ENCODE data around the gene RGR.
"Not testable (repeated sequence)": the region's sequence is repeated elsewhere in the genome, so short reads cannot be mapped to it uniquely, and the experiment has no call there.

Gene RGR

DNA sequence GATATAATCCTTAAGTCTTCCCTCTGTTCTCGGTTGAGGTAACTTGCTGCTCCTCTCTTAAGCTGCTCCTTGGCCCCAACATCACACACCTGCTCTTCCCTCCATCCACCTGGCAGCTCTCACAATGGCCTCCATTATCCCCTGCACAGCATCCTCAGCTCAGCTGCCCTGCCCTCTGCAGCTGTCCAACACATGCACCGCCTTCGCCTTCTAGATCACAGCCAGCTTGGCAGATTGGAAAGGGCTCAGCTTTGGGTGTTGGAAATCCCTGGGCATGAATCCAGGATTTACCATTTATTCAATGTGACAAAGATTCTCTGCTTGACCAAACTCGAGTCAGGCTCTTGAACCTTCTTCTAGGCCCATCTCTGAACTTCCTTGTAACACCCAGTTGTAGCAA, 20.6 kb downstream of the RGR start:
- TF ChIP-seq, protein P1, sequence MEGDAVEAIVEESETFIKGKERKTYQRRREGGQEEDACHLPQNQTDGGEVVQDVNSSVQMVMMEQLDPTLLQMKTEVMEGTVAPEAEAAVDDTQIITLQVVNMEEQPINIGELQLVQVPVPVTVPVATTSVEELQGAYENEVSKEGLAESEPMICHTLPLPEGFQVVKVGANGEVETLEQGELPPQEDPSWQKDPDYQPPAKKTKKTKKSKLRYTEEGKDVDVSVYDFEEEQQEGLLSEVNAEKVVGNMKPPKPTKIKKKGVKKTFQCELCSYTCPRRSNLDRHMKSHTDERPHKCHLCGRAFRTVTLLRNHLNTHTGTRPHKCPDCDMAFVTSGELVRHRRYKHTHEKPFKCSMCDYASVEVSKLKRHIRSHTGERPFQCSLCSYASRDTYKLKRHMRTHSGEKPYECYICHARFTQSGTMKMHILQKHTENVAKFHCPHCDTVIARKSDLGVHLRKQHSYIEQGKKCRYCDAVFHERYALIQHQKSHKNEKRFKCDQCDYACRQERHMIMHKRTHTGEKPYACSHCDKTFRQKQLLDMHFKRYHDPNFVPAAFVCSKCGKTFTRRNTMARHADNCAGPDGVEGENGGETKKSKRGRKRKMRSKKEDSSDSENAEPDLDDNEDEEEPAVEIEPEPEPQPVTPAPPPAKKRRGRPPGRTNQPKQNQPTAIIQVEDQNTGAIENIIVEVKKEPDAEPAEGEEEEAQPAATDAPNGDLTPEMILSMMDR (IDR thresholded peaks at IDR 0.05) = no peak
- Histone ChIP-seq H3K36me3 (ENCODE audit: control insufficient read depth, insufficient read depth, low read length) (no peaks in the 10 kb centered on the region), H3K4me3 (ENCODE audit: low read depth, low read length) (no peak overlapping the region)

DNA sequence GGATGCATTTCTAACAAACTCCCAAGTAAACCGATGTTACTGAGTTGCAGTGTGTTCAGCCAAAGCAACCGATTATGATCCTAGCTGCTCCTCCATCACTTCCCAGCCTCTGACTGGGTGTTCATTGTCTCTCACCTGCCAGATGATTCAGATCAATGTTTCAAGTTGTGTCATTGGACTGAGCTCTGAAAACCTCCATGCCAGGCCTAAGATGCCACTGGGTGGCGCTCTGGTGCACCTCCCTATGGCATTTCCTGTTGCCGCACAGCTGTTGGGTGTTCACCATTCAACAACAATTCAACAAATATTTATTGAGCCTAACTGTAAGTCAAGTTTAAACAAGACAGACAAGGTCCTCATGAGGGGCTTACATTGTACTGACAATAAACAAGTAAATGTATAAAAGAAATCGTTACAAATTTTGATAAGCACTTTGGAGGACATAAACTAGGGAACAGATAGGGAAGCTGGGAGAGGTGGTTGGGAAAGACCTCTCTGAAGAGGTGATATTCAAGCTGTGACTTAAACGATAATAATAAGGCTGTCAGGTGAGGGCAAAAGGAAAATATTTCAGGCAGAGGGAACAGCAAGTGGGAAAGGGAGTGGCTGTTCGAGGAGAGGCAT, 22.8 kb downstream of the RGR start:
- Histone ChIP-seq H3K9me3 (ENCODE audit: control insufficient read depth, low read length) (no peaks in the 10 kb centered on the region), H3K79me2 (no peaks in the 10 kb centered on the region), H3K4me1 (peaks cover 6% of the 10 kb centered on the region), H3K27ac (no peak overlapping the region), H3K4me2 (ENCODE audit: low read length) (no peak overlapping the region), H3K9ac (no peak overlapping the region), H3K4me3 (ENCODE audit: low read depth, low read length) (no peak overlapping the region), H3K36me3 (ENCODE audit: control insufficient read depth, insufficient read depth, low read length) (no peaks in the 10 kb centered on the region), H3K27me3 (ENCODE audit: control insufficient read depth, insufficient read depth, low read length) (no peaks in the 10 kb centered on the region), H2AFZ (peak overlapping the region; percentile 12)
- TF ChIP-seq, protein P1 (IDR thresholded peaks at IDR 0.05) = peak; percentile 88

More for the DNA sequence above, 20.6 kb downstream of the RGR start:
- Histone ChIP-seq H3K79me2 (no peaks in the 10 kb centered on the region), H3K9me3 (ENCODE audit: control insufficient read depth, low read length) (no peaks in the 10 kb centered on the region), H3K9ac (no peak overlapping the region), H3K27ac (no peak overlapping the region), H2AFZ (no peak overlapping the region), H3K4me2 (ENCODE audit: low read length) (no peak overlapping the region), H3K27me3 (ENCODE audit: control insufficient read depth, insufficient read depth, low read length) (no peaks in the 10 kb centered on the region), H3K4me1 (peaks cover 6% of the 10 kb centered on the region)

DNA sequence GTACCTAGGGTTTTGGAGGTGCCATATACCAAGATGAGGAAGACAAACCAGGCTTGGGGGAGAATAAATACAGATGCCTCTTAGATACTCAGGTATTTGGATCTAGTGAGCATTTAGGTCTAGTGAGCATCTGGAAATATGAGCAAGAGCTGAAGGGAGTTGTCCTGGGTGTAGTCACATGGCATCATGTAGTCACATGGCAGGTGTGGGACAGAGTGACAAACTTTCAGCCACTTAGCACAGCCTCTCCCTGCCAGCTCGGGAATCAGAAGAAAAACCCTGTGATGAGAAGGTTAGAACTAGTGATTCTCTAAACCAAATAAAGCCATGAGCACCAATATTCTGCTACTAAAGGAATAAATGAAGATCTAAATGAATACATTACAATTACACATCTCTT, 24.3 kb downstream of the RGR start:
- Histone ChIP-seq H3K79me2 (no peaks in the 10 kb centered on the region), H3K9me3 (ENCODE audit: control insufficient read depth, low read length) (no peaks in the 10 kb centered on the region), H3K4me1 (peaks cover 6% of the 10 kb centered on the region), H3K27me3 (ENCODE audit: control insufficient read depth, insufficient read depth, low read length) (no peaks in the 10 kb centered on the region), H3K27ac (no peak overlapping the region), H3K36me3 (ENCODE audit: control insufficient read depth, insufficient read depth, low read length) (no peaks in the 10 kb centered on the region), H3K4me3 (ENCODE audit: low read depth, low read length) (no peak overlapping the region), H3K4me2 (ENCODE audit: low read length) (no peak overlapping the region), H3K9ac (no peak overlapping the region), H2AFZ (no peak overlapping the region)
- TF ChIP-seq, protein P1 (IDR thresholded peaks at IDR 0.05) = no peak

DNA sequence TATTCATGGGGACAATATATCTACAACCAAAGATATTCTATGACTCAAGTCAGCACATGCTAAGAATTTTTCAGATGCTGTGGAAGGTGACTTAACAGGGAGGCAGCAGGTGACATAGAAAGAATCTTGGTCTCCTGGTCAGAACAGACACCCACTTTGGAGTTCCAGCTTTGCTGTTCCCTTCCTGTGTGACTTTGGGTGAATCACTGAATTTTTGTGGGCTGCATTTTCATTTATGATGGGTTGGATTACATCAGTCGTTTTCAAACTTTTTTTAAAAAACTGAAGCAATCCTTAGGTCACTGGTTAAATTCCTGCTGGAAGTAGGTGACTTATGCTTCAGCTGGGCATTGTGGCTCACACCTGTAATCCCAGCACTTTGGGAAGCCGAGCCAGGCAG, 24.9 kb downstream of the RGR start:
- H3K36me3 ChIP-seq (ENCODE audit: control insufficient read depth, insufficient read depth, low read length) = no peaks in the 10 kb centered on the region
- no peaks in the 10 kb centered on the region for H3K9me3 ChIP-seq (ENCODE audit: control insufficient read depth, low read length)
- no peak overlapping the region for H3K9ac ChIP-seq
- peaks cover 2% of the 10 kb centered on the region for H3K4me1 ChIP-seq
- no peaks in the 10 kb centered on the region for H3K27me3 ChIP-seq (ENCODE audit: control insufficient read depth, insufficient read depth, low read length)
- H3K4me3 ChIP-seq (ENCODE audit: low read depth, low read length) = no peak overlapping the region
- H3K79me2 ChIP-seq = no peaks in the 10 kb centered on the region
- TF ChIP-seq, protein P1 (IDR thresholded peaks at IDR 0.05) = no peak
- no peak overlapping the region for H3K27ac ChIP-seq
- no peak overlapping the region for H3K4me2 ChIP-seq (ENCODE audit: low read length)
- no peak overlapping the region for H2AFZ ChIP-seq

DNA sequence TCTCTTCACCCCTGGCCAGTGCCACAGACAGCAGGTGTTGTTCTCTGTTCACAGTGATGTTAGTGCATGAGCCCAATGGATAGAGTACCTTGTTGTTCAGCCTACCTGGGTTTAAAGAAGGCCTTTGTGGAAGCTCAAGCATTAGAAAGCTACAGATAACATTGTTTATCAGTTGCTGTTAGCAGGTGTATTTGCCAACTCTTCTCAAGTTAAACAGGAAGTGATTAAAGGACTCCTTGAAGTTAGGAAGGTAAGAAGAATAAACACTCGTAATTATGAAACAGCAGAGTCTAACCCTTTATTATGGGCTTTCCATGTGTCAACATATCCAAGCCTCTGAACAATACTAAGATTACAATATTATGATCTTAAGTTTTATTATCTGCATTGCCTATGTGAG, 25.9 kb downstream of the RGR start:
- H2AFZ ChIP-seq = peak overlapping the region; percentile 59
- no peak overlapping the region for H3K9ac ChIP-seq
- no peak overlapping the region for H3K4me3 ChIP-seq (ENCODE audit: low read depth, low read length)
- H3K36me3 ChIP-seq (ENCODE audit: control insufficient read depth, insufficient read depth, low read length) = no peaks in the 10 kb centered on the region
- H3K27ac ChIP-seq = no peak overlapping the region
- no peaks in the 10 kb centered on the region for H3K4me1 ChIP-seq
- H3K9me3 ChIP-seq (ENCODE audit: control insufficient read depth, low read length) = no peaks in the 10 kb centered on the region
- H3K79me2 ChIP-seq = no peaks in the 10 kb centered on the region
- TF ChIP-seq, protein P1 (IDR thresholded peaks at IDR 0.05) = no peak
- no peaks in the 10 kb centered on the region for H3K27me3 ChIP-seq (ENCODE audit: control insufficient read depth, insufficient read depth, low read length)
- H3K4me2 ChIP-seq (ENCODE audit: low read length) = no peak overlapping the region

DNA sequence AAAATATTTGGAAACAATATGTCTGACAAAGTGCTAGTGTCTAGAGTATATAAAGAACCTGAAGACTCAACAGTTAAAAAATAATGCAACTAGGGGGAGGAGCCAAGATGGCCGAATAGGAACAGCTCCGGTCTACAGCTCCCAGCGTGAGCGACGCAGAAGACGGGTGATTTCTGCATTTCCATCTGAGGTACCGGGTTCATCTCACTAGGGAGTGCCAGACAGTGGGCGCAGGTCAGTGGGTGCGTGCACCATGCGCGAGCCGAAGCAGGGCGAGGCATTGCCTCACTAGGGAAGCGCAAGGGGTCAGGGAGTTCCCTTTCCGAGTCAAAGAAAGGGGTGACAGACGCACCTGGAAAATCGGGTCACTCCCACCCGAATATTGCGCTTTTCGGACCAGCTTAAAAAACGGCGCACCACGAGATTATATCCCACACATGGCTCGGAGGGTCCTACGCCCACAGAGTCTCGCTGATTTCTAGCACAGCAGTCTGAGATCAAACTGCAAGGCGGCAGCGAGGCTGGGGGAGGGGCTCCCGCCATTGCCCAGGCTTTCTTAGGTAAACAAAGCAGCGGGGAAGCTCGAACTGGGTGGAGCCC, 35.1 kb downstream of the RGR start:
- not testable (repeated sequence) for H2AFZ ChIP-seq; H3K4me3 ChIP-seq (ENCODE audit: low read depth, low read length); H3K36me3 ChIP-seq (ENCODE audit: control insufficient read depth, insufficient read depth, low read length); H3K9me3 ChIP-seq (ENCODE audit: control insufficient read depth, low read length); H3K9ac ChIP-seq; H3K4me1 ChIP-seq; H3K79me2 ChIP-seq; H3K27me3 ChIP-seq (ENCODE audit: control insufficient read depth, insufficient read depth, low read length); H3K4me2 ChIP-seq (ENCODE audit: low read length); H3K27ac ChIP-seq

Measured in parathyroid adenoma (tissue), 2 donors.